ENCODE measurements around the gene CTTNBP2NL.
"Not testable (repeated sequence)": the region's sequence is repeated elsewhere in the genome, so short reads cannot be mapped to it uniquely, and the experiment has no call there.

The CTTNBP2NL gene

DNA sequence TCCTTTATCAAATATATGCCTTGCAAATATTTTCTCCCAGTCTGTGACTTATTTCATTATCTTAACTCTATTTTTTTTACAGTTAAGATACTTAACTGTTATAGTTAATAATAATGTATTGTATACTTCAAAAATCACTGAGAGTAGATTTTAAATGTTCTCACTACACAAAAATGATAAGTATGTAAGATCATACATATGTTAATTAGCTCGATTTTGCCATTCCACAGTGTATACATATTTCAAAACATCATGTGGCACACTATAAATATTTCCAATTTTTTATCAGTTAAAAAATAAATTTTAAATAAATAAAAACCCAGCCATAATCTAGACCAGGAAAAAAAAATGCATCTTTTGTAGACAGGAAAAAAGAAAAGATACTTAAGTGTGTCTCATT, 27.2 kb downstream of the CTTNBP2NL start:
- DNase-seq (ENCODE audit: low read depth in 2 of 3, low spot score in 2 of 3) = no peak

- not testable (repeated sequence) for DNase-seq (ENCODE audit: low read depth in 2 of 3, low spot score in 2 of 3)
Observed at GRCh38 chr1:112423666-112424065, 27.7 kb downstream of the CTTNBP2NL start.

DNA sequence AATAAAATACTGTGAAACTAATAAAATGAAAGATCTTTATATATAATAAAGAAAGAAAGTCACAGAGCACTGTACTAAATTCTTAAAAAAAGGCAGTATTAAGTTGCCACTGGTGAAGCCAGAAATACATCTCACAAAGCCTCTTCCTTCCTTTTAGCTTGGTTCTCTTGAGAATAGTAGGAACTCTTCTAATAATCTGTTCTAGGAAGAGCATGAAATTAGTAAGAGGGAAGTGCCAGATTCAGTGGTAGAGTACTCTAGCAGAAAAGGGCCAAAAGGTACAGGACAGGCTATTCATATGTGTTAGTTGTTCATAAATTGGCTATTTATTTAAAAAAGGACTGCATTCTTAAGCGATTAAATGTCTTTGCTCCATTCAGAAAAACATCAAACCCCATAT, 33.7 kb downstream of the CTTNBP2NL start:
- DNase-seq (ENCODE audit: low read depth in 2 of 3, low spot score in 2 of 3) = no peak

DNA sequence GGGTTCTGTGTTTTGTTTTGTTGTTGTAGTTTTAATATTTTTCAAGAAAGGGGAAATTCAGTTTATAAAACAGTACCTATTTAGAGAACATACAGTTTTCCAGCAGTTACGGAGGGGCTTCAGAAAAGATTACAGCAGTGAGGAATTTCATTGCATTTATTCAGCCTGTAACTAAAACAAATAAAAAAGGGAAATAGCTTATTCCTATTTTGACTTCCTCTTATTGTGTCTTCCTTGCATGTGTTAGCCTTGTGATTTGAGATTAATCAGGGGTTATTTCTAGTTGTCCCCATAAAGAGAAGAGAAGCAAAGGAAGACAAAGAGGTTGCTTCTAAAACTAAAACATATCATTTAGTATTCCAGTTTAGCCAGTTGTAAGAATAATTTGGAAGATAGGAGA, 35.0 kb downstream of the CTTNBP2NL start:
- DNase-seq (ENCODE audit: low read depth in 2 of 3, low spot score in 2 of 3) = no peak

- no peak for DNase-seq (ENCODE audit: low read depth in 2 of 3, low spot score in 2 of 3)
Observed at GRCh38 chr1:112435448-112435847, 39.4 kb downstream of the CTTNBP2NL start.

DNA sequence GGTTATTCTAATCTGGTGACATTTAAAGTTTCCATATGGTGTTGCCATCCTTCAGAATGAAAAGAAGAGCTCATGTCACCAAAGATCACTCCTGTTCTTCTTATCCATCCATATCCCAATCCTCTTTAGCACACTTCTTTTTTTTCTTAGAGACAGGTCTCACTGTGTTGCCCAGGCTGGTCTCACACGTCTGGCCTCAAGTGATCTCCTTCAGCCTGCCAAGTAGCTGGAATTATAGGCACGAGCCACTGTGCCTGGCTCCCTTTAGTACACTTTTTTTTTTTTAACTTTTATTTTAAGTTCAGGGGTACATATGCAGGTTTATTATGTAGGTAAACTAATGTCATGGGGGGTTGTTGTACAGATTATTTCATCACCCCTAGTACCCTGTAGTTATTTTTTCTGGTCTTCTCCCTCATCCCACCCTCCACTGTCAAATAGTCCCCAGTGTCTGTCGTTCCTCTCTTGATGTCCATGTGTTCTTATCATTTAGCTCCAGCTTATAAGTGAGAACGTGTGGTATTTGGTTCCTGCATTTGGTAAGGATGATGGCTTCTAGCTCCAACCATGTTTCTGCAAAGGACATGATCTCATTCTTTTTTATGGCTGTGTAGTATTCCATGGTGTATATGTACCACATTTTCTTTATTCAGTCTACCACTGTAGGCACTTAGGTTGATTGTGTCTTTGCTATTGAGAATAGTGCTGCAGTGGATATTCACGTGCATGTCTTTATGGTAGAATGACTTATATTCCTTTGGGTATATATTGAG, 40.6 kb downstream of the CTTNBP2NL start:
- DNase-seq (ENCODE audit: low read depth in 2 of 3, low spot score in 2 of 3) = no peak

DNA sequence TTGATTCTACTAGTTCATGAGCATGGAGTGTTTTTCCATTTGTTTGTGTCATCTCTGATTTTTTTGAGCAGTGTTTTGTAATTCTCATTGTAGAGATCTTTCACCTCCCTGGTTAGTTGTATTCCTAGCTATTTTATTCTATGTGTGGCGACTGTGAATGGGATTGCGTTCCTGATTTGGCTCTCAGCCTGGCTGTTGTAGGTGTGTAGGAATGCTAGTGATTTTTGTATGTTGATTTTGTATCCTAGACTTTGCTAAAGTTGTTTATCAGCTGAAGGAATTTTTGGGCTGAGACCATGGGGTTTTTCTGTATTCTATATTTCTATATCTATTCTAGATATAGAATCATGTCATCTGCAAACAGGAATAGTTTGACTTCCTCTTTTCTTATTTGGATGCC, 42.1 kb downstream of the CTTNBP2NL start:
- DNase-seq (ENCODE audit: low read depth in 2 of 3, low spot score in 2 of 3) = not testable (repeated sequence)

GRCh38 chr1:112439592-112439991, 43.6 kb downstream of the CTTNBP2NL start:
- DNase-seq (ENCODE audit: low read depth in 2 of 3, low spot score in 2 of 3) = no peak

DNA sequence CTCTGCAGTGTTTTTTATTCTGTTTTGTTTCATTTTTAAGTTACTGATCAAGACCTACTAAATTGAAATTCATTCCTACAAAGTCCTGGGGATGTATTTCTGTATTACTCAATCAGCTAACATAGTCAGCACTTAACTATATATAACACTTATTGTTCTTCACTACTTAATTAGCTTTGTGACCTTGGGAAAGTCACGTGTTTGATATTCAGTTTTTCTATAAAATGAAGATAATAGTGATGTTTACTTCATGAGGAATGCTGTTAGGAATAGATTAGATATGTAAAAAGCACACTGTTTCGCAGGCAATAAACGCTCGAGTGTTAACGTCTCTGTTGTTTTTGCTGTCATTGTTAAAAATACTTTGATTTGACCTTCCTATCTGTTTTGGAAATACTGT, 44.6 kb downstream of the CTTNBP2NL start:
- DNase-seq (ENCODE audit: low read depth in 2 of 3, low spot score in 2 of 3) = no peak

- no peak for DNase-seq (ENCODE audit: low read depth in 2 of 3, low spot score in 2 of 3)
Observed at GRCh38 chr1:112444269-112444668, 48.3 kb downstream of the CTTNBP2NL start.

GRCh38 chr1:112445596-112445995, 49.6 kb downstream of the CTTNBP2NL start:
- no peak for DNase-seq (ENCODE audit: low read depth in 2 of 3, low spot score in 2 of 3)

- no peak for DNase-seq (ENCODE audit: low read depth in 2 of 3, low spot score in 2 of 3)
Observed at GRCh38 chr1:112446411-112446810, 50.4 kb downstream of the CTTNBP2NL start.

DNA sequence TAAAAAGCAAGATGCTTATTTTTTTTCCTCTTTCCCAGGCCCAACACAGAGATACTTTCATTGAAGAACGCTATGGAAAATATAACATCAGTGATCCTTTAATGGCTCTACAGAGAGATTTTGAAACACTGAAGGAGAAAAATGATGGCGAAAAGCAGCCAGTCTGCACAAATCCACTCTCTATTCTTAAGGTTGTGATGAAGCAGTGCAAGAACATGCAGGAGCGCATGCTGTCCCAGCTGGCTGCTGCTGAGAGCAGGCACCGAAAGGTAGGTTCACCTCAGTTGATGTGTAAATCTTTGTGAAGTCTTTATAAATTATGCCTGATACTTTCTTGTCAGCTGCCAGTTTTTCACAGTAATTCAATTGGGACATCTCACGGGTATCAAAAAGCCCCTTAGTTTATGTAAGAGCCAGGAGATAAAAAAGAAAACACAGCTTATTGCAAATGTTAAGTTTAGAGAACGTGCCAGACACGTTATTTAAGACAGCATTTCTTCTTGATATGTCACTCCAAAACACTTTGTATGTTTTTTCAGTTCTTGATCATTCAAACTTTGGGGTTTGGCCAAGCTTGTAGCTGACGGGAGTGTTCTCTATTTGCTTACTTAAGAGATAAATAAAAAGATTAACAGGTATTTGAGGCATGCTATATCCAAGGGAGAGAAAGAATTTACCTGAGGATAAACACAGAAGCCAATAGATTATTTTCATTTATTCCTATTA, 53.1 kb downstream of the CTTNBP2NL start:
- no peak for DNase-seq (ENCODE audit: low read depth in 2 of 3, low spot score in 2 of 3)

DNA sequence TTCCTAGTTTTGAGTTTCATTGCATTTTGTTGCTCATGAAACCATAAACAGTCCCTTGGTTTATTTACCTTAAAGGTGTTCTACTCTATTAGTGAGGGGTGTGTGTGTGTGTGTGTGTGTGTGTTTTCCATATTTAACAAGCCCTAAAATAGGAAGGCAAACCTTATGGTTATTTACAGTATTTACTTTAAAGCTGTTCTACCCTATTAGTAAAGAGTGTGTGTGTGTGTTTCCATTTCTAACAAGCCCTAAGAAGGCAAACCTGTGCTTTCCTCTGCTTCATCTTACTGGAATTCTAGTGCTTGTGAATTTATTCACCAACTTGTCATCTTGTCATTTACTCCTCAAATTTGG, 53.6 kb downstream of the CTTNBP2NL start:
- DNase-seq (ENCODE audit: low read depth in 2 of 3, low spot score in 2 of 3) = no peak

DNA sequence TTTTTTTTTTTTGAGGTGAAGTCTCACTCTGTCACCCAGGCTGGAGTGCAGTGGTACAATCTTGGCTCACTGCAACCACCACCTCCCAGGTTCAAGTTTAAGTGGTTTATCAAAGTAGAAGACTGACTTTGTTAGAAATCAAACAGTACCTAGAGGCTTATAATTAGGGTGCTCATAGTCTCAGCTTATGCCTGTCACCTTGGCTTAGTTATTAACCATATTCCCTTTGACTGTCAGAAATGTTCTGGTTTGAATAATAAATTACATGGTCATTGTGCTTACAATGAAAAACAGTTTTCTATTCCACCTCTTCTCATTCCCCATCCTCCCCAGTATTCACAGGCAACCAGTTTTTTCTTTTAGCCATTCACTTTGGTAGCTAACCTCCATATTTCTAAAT, 54.8 kb downstream of the CTTNBP2NL start:
- DNase-seq (ENCODE audit: low read depth in 2 of 3, low spot score in 2 of 3) = no peak

DNA sequence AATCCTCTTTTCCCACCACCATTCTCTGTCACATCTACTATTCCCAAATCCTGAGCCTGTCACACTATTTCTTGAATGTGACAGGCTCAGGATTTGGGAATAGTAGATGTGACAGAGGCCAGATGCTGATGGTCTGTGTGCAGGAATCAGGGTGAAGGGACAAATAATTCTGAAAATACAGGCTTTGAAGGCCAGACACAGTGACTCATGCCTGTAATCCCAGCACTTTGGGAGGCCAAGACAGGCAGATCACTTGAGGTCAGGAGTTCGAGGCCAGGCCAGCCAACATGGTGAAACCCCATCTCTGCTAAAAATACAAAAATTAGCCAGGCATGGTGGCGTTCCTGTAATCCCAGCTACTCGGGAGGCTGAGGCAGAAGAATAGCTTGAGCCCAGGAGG, 55.3 kb downstream of the CTTNBP2NL start:
- DNase-seq (ENCODE audit: low read depth in 2 of 3, low spot score in 2 of 3) = not testable (repeated sequence)

DNA sequence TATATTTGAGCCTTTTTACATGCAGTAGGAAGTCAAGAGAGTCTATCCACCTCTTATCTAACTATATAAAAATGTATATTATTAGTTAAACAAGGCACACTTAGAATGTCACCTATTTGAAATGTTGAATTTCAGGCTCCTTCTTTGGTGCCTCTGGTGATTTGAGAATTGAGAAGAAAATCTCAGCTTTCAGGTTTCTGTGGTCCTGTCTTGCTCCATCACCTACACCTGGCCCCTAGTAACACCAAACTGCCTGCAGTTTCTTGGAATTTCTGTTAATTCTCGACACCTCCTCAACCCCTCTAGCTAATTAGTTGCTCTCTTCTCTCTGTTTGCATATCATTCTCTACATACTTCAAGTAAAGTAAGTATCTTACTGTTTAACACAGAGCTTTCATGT, 57.9 kb downstream of the CTTNBP2NL start:
- no peak for DNase-seq (ENCODE audit: low read depth in 2 of 3, low spot score in 2 of 3)

GRCh38 chr1:112454316-112454715, 58.3 kb downstream of the CTTNBP2NL start:
- no peak for DNase-seq (ENCODE audit: low read depth in 2 of 3, low spot score in 2 of 3)

GRCh38 chr1:112457241-112457640, 61.2 kb downstream of the CTTNBP2NL start:
- no peak for DNase-seq (ENCODE audit: low read depth in 2 of 3, low spot score in 2 of 3)

- DNase-seq (ENCODE audit: low read depth in 2 of 3, low spot score in 2 of 3) = no peak
Observed at GRCh38 chr1:112457955-112458354, 61.9 kb downstream of the CTTNBP2NL start.

GRCh38 chr1:112458756-112459155, 62.7 kb downstream of the CTTNBP2NL start:
- DNase-seq (ENCODE audit: low read depth in 2 of 3, low spot score in 2 of 3) = no peak

DNA sequence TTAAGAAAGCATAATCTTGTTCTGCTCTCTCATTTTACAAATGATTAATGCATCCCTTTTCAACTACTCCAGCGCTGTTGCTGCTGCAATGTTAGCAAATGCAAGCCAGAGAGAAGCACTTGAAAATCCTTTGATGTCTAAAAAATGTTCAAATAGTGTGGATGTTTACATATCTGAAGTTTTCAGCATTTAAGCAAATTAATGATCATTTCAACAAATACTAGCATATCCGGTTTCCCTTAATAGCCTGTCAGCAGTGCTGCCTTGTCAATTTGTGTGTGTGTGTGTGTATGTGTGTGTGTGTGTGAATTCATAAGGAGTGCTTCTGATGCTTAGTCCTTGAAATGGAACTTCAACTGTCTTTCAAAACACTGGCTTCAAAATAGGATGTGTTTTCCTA, 64.6 kb downstream of the CTTNBP2NL start:
- no peak for DNase-seq (ENCODE audit: low read depth in 2 of 3, low spot score in 2 of 3)
